Type B pancreatic cell (in vitro differentiated cells): Measurements from ENCODE around the gene LTBP1. TPM values are rescaled to one million over a fixed set of nuclear protein-coding genes. Genes with fewer than 3 reads are reported as not detected.
"Not testable (repeated sequence)": the region's sequence is repeated elsewhere in the genome, so short reads cannot be mapped to it uniquely, and the experiment has no call there.

ENCODE experiments used
- DNase-seq: peaks from one replicate; pipeline ENCODE4 v3.0.0; 2021; ENCODE audit warnings: mixed read lengths; ENCODE audit not compliant: unreplicated experiment; ENCODE audit errors: extremely low spot score
- H3K27ac Mint-ChIP-seq: 2 replicates; pipeline ENCODE4 v1.8.0; 2021; ENCODE audit warnings: mild to moderate bottlenecking, mixed read lengths
- H3K27me3 Mint-ChIP-seq: 2 replicates; pipeline ENCODE4 v1.8.0; 2021; ENCODE audit warnings: mixed read lengths
- H3K36me3 Mint-ChIP-seq: 2 replicates; pipeline ENCODE4 v1.8.0; 2021; ENCODE audit warnings: mixed read lengths
- H3K4me1 Mint-ChIP-seq: one replicate; pipeline ENCODE4 v1.8.0; 2021; ENCODE audit warnings: mixed read lengths; ENCODE audit not compliant: unreplicated experiment
- H3K4me3 Mint-ChIP-seq: 2 replicates; pipeline ENCODE4 v1.8.0; 2021; ENCODE audit warnings: mild to moderate bottlenecking, mixed read lengths
- H3K9me3 Mint-ChIP-seq: 2 replicates; pipeline ENCODE4 v1.8.0; 2021; ENCODE audit warnings: mixed read lengths
- total RNA-seq: library from RNA; stranded (reverse); gene quantifications from 2 replicates; pipeline ENCODE4 v1.2.1, GENCODE V29; 2021; ENCODE audit warnings: low replicate concordance
- TF ChIP-seq, protein P1 (sequence below): fragments of 200-600 bp; sonication (generic); conservative IDR thresholded peaks from 2 replicates; pipeline ENCODE4 v1.5.0; 2021; ENCODE audit warnings: antibody characterized with exemption, mild to moderate bottlenecking

The LTBP1 gene
- total RNA-seq, 1 donor from 2014 or later: 53.3 TPM

DNA sequence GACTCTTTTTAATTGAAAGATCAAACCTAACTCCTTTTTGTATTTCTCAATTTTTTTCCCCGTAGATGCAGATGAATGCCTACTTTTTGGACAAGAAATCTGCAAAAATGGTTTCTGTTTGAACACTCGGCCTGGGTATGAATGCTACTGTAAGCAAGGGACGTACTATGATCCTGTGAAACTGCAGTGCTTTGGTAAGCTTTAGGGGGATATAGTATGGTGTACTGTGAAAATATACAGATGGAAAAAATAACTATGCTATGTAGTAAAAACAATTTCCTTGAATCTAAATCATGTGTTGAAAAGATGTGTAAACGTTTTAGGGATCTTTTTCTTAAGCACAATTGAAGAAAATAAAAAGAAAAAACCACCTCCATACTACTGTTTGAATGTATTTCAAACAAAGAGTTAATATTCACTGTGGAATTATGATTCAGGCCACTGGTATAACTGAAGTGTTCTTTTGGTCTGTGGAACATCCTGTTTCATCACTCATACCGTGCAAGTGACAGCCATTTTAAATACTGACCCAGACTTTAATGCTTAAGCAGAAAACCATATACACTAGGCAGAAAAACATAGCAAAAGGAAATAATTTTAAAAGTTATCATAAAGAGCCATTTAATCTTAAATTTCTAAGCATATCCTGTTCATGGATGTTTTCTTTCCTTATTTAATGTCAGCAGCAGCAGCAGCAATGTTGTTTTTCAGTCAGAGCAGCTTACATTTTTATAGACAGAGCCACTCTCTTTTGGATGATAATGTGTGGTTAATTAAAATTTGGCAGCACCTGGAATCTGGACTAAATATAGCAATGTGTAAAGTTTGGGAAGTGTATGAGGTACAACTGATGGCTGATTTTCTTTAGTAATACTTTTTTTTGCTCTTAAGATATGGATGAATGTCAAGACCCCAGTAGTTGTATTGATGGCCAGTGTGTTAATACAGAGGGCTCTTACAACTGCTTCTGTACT, 416.9 kb downstream of the LTBP1 start:
- Mint-ChIP-seq H3K27ac (no peak overlapping the region), H3K36me3 (peaks cover 21% of the 10 kb centered on the region), H3K4me3 (no peak overlapping the region), H3K9me3 (no peaks in the 10 kb centered on the region), H3K4me1 (no peaks in the 10 kb centered on the region), H3K27me3 (no peaks in the 10 kb centered on the region)
- TF ChIP-seq, protein P1, sequence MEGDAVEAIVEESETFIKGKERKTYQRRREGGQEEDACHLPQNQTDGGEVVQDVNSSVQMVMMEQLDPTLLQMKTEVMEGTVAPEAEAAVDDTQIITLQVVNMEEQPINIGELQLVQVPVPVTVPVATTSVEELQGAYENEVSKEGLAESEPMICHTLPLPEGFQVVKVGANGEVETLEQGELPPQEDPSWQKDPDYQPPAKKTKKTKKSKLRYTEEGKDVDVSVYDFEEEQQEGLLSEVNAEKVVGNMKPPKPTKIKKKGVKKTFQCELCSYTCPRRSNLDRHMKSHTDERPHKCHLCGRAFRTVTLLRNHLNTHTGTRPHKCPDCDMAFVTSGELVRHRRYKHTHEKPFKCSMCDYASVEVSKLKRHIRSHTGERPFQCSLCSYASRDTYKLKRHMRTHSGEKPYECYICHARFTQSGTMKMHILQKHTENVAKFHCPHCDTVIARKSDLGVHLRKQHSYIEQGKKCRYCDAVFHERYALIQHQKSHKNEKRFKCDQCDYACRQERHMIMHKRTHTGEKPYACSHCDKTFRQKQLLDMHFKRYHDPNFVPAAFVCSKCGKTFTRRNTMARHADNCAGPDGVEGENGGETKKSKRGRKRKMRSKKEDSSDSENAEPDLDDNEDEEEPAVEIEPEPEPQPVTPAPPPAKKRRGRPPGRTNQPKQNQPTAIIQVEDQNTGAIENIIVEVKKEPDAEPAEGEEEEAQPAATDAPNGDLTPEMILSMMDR: no peak
- no peak for DNase-seq

DNA sequence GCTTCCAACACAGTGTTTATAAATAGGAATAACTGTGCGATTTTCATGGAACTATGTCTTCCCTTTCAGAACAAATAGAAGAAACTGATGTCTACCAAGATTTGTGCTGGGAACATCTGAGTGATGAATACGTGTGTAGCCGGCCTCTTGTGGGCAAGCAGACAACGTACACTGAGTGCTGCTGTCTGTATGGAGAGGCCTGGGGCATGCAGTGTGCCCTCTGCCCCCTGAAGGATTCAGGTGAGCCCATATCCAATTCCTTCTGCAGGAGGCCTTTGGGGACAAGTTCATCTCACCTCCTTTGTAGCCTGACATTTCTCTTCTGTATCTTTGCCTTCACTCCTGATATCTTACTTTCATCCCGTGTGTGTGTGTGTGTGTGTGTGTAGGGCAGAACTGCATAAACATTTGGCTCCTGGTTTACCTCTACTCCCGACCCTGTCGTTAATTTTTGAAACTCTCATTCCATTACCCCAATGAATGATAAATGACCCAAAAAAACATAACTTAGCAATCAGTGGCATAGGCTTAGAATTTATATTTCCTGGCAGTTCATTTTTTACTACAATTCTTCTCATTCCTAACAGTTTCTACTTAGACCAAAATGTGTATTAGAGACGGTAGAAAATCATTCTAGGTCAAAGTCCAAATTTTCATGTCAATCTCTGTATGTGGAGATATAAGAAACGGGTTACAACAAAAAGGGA, 418.7 kb downstream of the LTBP1 start:
- DNase-seq: no peak
- Mint-ChIP-seq H3K9me3 (no peaks in the 10 kb centered on the region), H3K36me3 (peaks cover 15% of the 10 kb centered on the region), H3K27ac (no peak overlapping the region), H3K4me3 (no peak overlapping the region), H3K27me3 (no peaks in the 10 kb centered on the region), H3K4me1 (no peaks in the 10 kb centered on the region)
- TF ChIP-seq, protein P1: no peak

DNA sequence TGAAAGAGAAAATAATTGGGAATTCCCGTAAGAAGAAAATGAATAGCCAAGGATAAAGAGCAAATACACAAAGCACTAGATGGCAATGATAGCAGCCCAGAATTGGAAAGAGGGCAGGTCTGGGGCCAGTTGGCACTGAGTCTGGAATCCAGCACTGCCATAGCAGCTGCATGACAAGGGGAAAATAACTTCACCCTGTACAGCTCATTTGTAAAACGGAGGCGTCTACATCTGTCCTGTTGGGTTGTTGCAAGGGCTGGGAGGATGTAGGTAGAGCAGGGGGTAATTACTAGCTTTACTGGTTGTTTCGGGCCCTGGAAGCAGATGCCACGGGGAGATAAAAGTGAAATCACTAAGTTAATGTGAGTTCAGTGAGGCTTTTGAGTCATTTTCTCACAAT, 419.7 kb downstream of the LTBP1 start:
- TF ChIP-seq, protein P1: no peak
- no peak overlapping the region for H3K27ac Mint-ChIP-seq
- no peaks in the 10 kb centered on the region for H3K27me3 Mint-ChIP-seq
- DNase-seq: no peak
- H3K4me1 Mint-ChIP-seq: no peaks in the 10 kb centered on the region
- H3K4me3 Mint-ChIP-seq: no peak overlapping the region
- H3K9me3 Mint-ChIP-seq: no peaks in the 10 kb centered on the region
- peaks cover 15% of the 10 kb centered on the region for H3K36me3 Mint-ChIP-seq

DNA sequence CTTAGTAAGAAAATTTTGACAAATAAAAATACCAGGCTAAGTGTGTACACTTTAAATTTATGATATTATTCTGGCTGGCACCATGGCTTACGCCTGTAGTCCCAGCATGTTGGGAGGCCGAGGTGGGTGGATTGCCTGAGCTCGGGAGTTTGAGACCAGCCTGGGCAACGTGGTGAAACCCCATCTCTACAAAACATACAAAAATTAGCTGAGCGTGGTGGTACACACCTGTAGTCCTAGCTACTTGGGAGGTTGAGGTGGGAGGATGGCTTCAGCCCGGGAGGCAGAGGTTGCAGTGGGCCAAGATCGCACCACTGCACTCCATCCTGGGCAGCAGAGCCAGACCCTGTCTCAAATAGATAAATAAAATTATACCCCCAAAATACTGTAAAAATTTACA, 421.8 kb downstream of the LTBP1 start:
- H3K9me3 Mint-ChIP-seq, H3K27me3 Mint-ChIP-seq, H3K27ac Mint-ChIP-seq, DNase-seq, H3K4me1 Mint-ChIP-seq, H3K4me3 Mint-ChIP-seq: not testable (repeated sequence)
- peaks cover 15% of the 10 kb centered on the region for H3K36me3 Mint-ChIP-seq

DNA sequence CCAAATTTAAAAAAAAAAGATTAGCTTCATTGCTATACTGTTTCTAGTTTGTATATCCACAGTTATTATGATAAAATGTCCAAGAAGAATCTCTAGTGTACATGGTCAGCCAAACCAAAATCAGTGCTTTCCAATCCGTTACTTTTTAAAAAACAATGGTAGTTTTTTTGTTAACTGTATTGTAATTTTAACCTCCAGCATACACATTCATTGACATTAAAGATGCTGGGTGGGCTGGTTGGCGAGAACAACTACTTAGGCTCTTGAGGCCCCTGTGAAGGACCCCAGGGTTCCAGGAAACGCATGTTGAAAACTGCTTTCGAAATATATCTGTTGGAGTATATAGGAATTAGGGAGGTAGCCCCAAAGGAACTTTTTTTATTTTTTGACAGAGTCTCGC, 422.4 kb downstream of the LTBP1 start:
- no peaks in the 10 kb centered on the region for H3K9me3 Mint-ChIP-seq
- DNase-seq: no peak
- TF ChIP-seq, protein P1: no peak
- no peak overlapping the region for H3K27ac Mint-ChIP-seq
- H3K4me3 Mint-ChIP-seq: no peak overlapping the region
- peaks cover 13% of the 10 kb centered on the region for H3K36me3 Mint-ChIP-seq
- no peaks in the 10 kb centered on the region for H3K27me3 Mint-ChIP-seq
- no peaks in the 10 kb centered on the region for H3K4me1 Mint-ChIP-seq
